Neural cell (in vitro differentiated cells): ENCODE data around the gene SCYL3.

Source experiments
- MXI1 ChIP-seq: fragments of 450-650 bp; conservative IDR thresholded peaks from 2 replicates; pipeline ENCODE4 v1.6.1; 2014; ENCODE audit warnings: antibody characterized with exemption, mild to moderate bottlenecking; ENCODE audit not compliant: poor library complexity, severe bottlenecking
- POLR2AphosphoS5 ChIP-seq: IDR thresholded peaks from 2 replicates; pipeline ENCODE4 v1.6.1; 2012
- SMC3 ChIP-seq: fragments of 450-650 bp; conservative IDR thresholded peaks from 2 replicates; pipeline ENCODE4 v1.6.1; 2014; ENCODE audit warnings: antibody characterized with exemption, mild to moderate bottlenecking, moderate library complexity; ENCODE audit not compliant: poor library complexity
- TAF1 ChIP-seq: IDR thresholded peaks from 2 replicates; pipeline ENCODE4 v1.6.1; 2012; ENCODE audit warnings: low read depth
- TF ChIP-seq, protein P1 (sequence below): fragments of 450-650 bp; IDR thresholded peaks from 2 replicates; pipeline ENCODE4 v1.5.1; 2014; ENCODE audit warnings: antibody characterized with exemption, mild to moderate bottlenecking, moderate library complexity; ENCODE audit not compliant: poor library complexity, severe bottlenecking
- TF ChIP-seq, protein P2 (sequence below): IDR thresholded peaks from 2 replicates; pipeline ENCODE4 v1.6.1; 2012; ENCODE audit warnings: borderline replicate concordance

DNA sequence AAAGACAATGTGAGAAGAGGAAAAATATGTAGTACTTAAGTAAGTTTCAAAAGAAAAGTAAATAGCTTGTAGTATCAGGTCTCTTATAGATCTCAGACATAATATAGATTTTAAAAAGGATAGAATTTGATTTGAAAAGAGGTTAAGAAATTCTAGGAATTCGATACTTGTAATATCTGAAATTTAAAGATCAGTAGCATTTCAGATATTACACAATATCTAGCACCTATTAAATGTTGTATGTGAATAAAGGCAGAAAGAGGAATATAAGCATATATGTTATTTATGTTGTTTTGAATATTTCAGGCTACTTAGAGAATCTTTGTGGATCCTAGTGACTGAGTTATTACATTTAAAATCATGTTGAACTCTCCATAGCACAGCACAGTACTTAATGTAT is 64.0 kb downstream of the SCYL3 start:
- TF ChIP-seq, protein P1, sequence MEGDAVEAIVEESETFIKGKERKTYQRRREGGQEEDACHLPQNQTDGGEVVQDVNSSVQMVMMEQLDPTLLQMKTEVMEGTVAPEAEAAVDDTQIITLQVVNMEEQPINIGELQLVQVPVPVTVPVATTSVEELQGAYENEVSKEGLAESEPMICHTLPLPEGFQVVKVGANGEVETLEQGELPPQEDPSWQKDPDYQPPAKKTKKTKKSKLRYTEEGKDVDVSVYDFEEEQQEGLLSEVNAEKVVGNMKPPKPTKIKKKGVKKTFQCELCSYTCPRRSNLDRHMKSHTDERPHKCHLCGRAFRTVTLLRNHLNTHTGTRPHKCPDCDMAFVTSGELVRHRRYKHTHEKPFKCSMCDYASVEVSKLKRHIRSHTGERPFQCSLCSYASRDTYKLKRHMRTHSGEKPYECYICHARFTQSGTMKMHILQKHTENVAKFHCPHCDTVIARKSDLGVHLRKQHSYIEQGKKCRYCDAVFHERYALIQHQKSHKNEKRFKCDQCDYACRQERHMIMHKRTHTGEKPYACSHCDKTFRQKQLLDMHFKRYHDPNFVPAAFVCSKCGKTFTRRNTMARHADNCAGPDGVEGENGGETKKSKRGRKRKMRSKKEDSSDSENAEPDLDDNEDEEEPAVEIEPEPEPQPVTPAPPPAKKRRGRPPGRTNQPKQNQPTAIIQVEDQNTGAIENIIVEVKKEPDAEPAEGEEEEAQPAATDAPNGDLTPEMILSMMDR, result no peak
- no peak for TF ChIP-seq TAF1
- TF ChIP-seq POLR2AphosphoS5, result no peak
- no peak for TF ChIP-seq MXI1
- TF ChIP-seq SMC3, result no peak
- TF ChIP-seq, protein P2, sequence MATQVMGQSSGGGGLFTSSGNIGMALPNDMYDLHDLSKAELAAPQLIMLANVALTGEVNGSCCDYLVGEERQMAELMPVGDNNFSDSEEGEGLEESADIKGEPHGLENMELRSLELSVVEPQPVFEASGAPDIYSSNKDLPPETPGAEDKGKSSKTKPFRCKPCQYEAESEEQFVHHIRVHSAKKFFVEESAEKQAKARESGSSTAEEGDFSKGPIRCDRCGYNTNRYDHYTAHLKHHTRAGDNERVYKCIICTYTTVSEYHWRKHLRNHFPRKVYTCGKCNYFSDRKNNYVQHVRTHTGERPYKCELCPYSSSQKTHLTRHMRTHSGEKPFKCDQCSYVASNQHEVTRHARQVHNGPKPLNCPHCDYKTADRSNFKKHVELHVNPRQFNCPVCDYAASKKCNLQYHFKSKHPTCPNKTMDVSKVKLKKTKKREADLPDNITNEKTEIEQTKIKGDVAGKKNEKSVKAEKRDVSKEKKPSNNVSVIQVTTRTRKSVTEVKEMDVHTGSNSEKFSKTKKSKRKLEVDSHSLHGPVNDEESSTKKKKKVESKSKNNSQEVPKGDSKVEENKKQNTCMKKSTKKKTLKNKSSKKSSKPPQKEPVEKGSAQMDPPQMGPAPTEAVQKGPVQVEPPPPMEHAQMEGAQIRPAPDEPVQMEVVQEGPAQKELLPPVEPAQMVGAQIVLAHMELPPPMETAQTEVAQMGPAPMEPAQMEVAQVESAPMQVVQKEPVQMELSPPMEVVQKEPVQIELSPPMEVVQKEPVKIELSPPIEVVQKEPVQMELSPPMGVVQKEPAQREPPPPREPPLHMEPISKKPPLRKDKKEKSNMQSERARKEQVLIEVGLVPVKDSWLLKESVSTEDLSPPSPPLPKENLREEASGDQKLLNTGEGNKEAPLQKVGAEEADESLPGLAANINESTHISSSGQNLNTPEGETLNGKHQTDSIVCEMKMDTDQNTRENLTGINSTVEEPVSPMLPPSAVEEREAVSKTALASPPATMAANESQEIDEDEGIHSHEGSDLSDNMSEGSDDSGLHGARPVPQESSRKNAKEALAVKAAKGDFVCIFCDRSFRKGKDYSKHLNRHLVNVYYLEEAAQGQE, result no peak
